ENCODE measurements around the gene GTF2H4.

DNA sequence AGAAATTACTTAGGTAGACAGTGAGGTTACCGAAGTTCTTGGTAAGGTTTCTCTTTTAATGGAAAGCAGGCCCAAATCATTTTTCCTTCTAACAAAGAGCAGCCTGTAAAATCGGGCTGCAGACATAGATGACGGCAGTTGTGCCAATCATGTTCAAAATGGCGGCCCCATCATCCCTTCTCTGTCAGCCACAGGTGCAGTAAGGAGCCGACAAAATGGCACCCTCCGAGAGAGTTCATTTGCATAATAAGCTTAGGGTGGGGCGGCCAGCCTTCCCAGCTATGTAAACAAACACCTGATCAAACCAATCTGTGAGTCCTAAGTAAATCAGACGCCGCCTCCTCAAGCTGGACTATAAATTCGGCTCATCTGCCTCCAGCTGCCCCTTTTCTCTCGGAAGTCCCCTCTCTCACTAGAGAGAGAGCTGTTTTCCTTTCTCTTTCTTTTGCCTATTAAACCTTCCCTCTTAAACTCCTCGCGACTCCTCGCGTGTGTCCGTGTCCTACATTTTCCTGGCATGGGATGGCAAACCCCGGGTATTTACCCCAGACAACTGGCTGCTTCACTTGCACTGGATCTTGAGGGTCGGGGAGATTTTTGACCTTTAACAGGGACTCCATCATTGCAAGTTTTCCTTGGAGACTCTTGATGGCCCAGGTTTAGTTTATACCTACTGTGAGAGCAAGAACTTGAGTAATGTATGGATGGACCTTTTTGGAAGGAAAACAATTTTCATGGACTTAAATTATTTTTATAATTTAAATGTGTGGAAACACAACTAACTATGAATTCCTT is 32.6 kb upstream of the GTF2H4 start:
- TF ChIP-seq POLR2AphosphoS5 (IDR thresholded peaks at IDR 0.05; ENCODE audit: borderline replicate concordance, low read depth, low read length) (no peak), EZH2 (IDR thresholded peaks at IDR 0.05) (no peak), FOXP2 (optimal IDR thresholded peaks at IDR 0.05; ENCODE audit: control extremely low read depth, extremely low read length, insufficient read depth) (no peak)
